H1 (cell line): ENCODE data around the gene STK32C. TPM values are rescaled to one million over a fixed set of nuclear protein-coding genes. Genes with fewer than 3 reads are reported as not detected.

Experiments
- FOSL1 ChIP-seq: IDR thresholded peaks from 2 replicates; pipeline ENCODE4 v1.6.1; 2011; ENCODE audit warnings: mild to moderate bottlenecking, low read depth, low read length, moderate library complexity; ENCODE audit not compliant: insufficient read depth
- polyA plus RNA-seq, 7 experiments: library from polyadenylated mRNA; depleted of rRNA in 3 of 7; stranded (reverse) in 5 of 7; unstranded in 2 of 7; fragments of >200 nt in 5 of 7; fragments of 200-250 nt in 2 of 7; gene quantifications; 1 replicate in 5 of 7; 2 replicates in 1 of 7; 4 replicates in 1 of 7; pipeline versions ENCODE4 v1.2.1 to v1.2.3, GENCODE V29; 2011 to 2013; ENCODE audit warnings: missing spikeins in 2 of 7, mixed read lengths in 2 of 7
- total RNA-seq: library from RNA; stranded (reverse); fragmentation: NEBNext Ultra II Directional; extraction: Animal tissue kit (Norgen Biotek cat#: 25700); gene quantifications from 2 replicates; pipeline ENCODE4 v1.2.1, GENCODE V29; 2021

The STK32C gene
- total and polyA plus RNA-seq, 2 of the 8 experiments (the other 6 are each of a cell fraction or from before 2014, with no cell fraction given), result 10.6 to 15.6 TPM

DNA sequence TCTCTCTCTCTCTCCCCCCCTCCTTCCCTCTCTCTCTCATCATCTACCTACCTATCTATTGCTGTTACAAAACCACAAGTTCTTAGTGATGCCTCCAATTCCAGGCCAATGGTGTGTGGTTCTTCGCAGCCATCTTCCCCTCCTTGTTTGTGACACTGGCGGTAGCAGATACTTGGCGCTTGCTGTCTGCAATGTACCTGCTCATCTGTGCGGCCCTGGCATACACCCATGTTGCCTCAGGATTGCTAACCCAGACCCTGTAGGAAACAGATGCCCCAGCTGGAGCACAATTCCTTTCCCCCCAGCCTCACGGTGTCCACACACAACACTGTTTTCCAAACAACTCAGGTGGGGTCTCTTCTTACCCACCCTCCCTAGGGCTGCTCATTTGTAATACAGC, 134.6 kb downstream of the STK32C start (continued):
- no peak for TF ChIP-seq FOSL1
